Measurements from ENCODE around the gene ZNF205. TPM values are rescaled to one million over a fixed set of nuclear protein-coding genes. Genes with fewer than 3 reads are reported as not detected.

Gene ZNF205
- total RNA-seq, 1 donor from 2014 or later, result 5.4 TPM

GRCh38 chr16:3144321-3144983, 32.1 kb downstream of the ZNF205 start:
- H3K36me3 Mint-ChIP-seq, result peaks cover 6% of the 10 kb centered on the region

GRCh38 chr16:3145151-3145550, 32.8 kb downstream of the ZNF205 start:
- DNase-seq (ENCODE audit: low spot score), result no peak
- H3K4me3 ChIP-seq, result no peak overlapping the region
- Mint-ChIP-seq H3K36me3 (peaks cover 6% of the 10 kb centered on the region), H3K27ac (no peak overlapping the region), H3K27me3 (ENCODE audit: insufficient read depth, low read depth) (peaks cover 16% of the 10 kb centered on the region), H3K4me1 (peaks cover 9% of the 10 kb centered on the region), H3K9me3 (no peaks in the 10 kb centered on the region), H3K4me3 (no peak overlapping the region)
- H4K20me1 ChIP-seq (ENCODE audit: low read depth), result no peaks in the 10 kb centered on the region
- TF ChIP-seq EZH2 (IDR thresholded peaks at IDR 0.05) (no peak), CTCF (IDR thresholded peaks at IDR 0.05) (no peak), EZH2phosphoT487 (IDR thresholded peaks at IDR 0.05) (no peak)
- H2AFZ ChIP-seq (replicated peaks), result no peak overlapping the region
- no peaks in the 10 kb centered on the region for H3K79me2 ChIP-seq (ENCODE audit: low read depth)
- H3K4me1 ChIP-seq, result no peaks in the 10 kb centered on the region
- no peak overlapping the region for H3K27ac ChIP-seq
- H3K27me3 ChIP-seq, result peaks cover 25% of the 10 kb centered on the region
- no peak overlapping the region for H3K9ac ChIP-seq
- no peak overlapping the region for H3K4me2 ChIP-seq
- no peaks in the 10 kb centered on the region for H3K36me3 ChIP-seq
- peaks cover 12% of the 10 kb centered on the region for H3F3A ChIP-seq (ENCODE audit: low read depth)
- no peaks in the 10 kb centered on the region for H3K9me3 ChIP-seq (ENCODE audit: low read depth)

More at GRCh38 chr16:3144321-3144983, 32.1 kb downstream of the ZNF205 start:
- DNase-seq (ENCODE audit: low spot score), result no peak
- Histone ChIP-seq H2AFZ (replicated peaks) (no peak overlapping the region), H3K4me2 (no peak overlapping the region), H3K27ac (no peak overlapping the region), H3K9me3 (ENCODE audit: low read depth) (no peaks in the 10 kb centered on the region), H3K4me1 (no peaks in the 10 kb centered on the region), H3K9ac (no peak overlapping the region), H3F3A (ENCODE audit: low read depth) (peaks cover 5% of the 10 kb centered on the region), H3K79me2 (ENCODE audit: low read depth) (no peaks in the 10 kb centered on the region), H4K20me1 (ENCODE audit: low read depth) (no peaks in the 10 kb centered on the region), H3K27me3 (peaks cover 25% of the 10 kb centered on the region), H3K4me3 (no peak overlapping the region), H3K36me3 (no peaks in the 10 kb centered on the region)
- H3K9me3 Mint-ChIP-seq, result no peaks in the 10 kb centered on the region
- H3K4me3 Mint-ChIP-seq, result no peak overlapping the region
- peaks cover 11% of the 10 kb centered on the region for H3K27me3 Mint-ChIP-seq (ENCODE audit: insufficient read depth, low read depth)
- peaks cover 5% of the 10 kb centered on the region for H3K4me1 Mint-ChIP-seq
- no peak overlapping the region for H3K27ac Mint-ChIP-seq
- no peak for TF ChIP-seq EZH2 (IDR thresholded peaks at IDR 0.05)
- no peak for TF ChIP-seq EZH2phosphoT487 (IDR thresholded peaks at IDR 0.05)
- TF ChIP-seq CTCF (IDR thresholded peaks at IDR 0.05), result no peak

- TF ChIP-seq CTCF (IDR thresholded peaks at IDR 0.05), result no peak
- TF ChIP-seq EZH2 (IDR thresholded peaks at IDR 0.05), result no peak
- no peak for TF ChIP-seq EZH2phosphoT487 (IDR thresholded peaks at IDR 0.05)
- Histone ChIP-seq H3F3A (ENCODE audit: low read depth) (peaks cover 14% of the 10 kb centered on the region), H3K27ac (no peak overlapping the region), H3K9me3 (ENCODE audit: low read depth) (no peaks in the 10 kb centered on the region), H3K27me3 (peaks cover 25% of the 10 kb centered on the region), H3K4me2 (no peak overlapping the region), H4K20me1 (ENCODE audit: low read depth) (no peaks in the 10 kb centered on the region), H3K4me1 (no peaks in the 10 kb centered on the region), H3K4me3 (no peak overlapping the region), H3K79me2 (ENCODE audit: low read depth) (no peaks in the 10 kb centered on the region), H3K9ac (no peak overlapping the region), H2AFZ (replicated peaks) (no peak overlapping the region), H3K36me3 (no peaks in the 10 kb centered on the region)
- H3K36me3 Mint-ChIP-seq, result peaks cover 6% of the 10 kb centered on the region
- DNase-seq (ENCODE audit: low spot score), result no peak
- H3K27ac Mint-ChIP-seq, result no peak overlapping the region
- peaks cover 2% of the 10 kb centered on the region for H3K9me3 Mint-ChIP-seq
- peaks cover 19% of the 10 kb centered on the region for H3K27me3 Mint-ChIP-seq (ENCODE audit: insufficient read depth, low read depth)
- H3K4me1 Mint-ChIP-seq, result peaks cover 11% of the 10 kb centered on the region
- no peak overlapping the region for H3K4me3 Mint-ChIP-seq
These were observed 33.3 kb downstream of the ZNF205 start for GRCh38 chr16:3145660-3146059.
